Astrocyte (in vitro differentiated cells and primary cell): ENCODE measurements around the gene ENOX1. TPM values are rescaled to one million over a fixed set of nuclear protein-coding genes. Genes with fewer than 3 reads are reported as not detected.

Source experiments
- DNase-seq: peaks from one replicate; pipeline ENCODE4 v3.0.0-alpha.2; 2010; ENCODE audit warnings: low read depth
- FAIRE-seq: peaks from 2 replicates; lab custom pipeline; 2011; peaks lifted over from hg19 to GRCh38; lab: Jason Lieb, UNC
- H2AFZ ChIP-seq: 2 replicates; pipeline ENCODE4 v1.6.0; 2012; ENCODE audit warnings: low read depth, low read length, inconsistent platforms
- H3K27ac ChIP-seq: 2 replicates; pipeline ENCODE4 v1.5.1; 2011; ENCODE audit warnings: low read depth, low read length, inconsistent platforms
- H3K27me3 ChIP-seq: 2 replicates; pipeline ENCODE4 v1.6.0; 2011; ENCODE audit warnings: low read length, inconsistent platforms; ENCODE audit not compliant: insufficient read depth
- H3K36me3 ChIP-seq: 2 replicates; pipeline ENCODE4 v1.5.1; 2011; ENCODE audit warnings: low read length, inconsistent platforms; ENCODE audit not compliant: insufficient read depth
- H3K4me1 ChIP-seq: 2 replicates; pipeline ENCODE4 v1.5.1; 2011; ENCODE audit warnings: low read length, inconsistent platforms; ENCODE audit not compliant: insufficient read depth
- H3K4me2 ChIP-seq: 2 replicates; pipeline ENCODE4 v1.6.0; 2012; ENCODE audit warnings: low read length, inconsistent platforms
- H3K4me3 ChIP-seq: 2 replicates; pipeline ENCODE4 v1.5.1; 2011; ENCODE audit warnings: low read depth, mild to moderate bottlenecking, low read length, inconsistent platforms; ENCODE audit not compliant: insufficient read depth
- H3K79me2 ChIP-seq: 2 replicates; pipeline ENCODE4 v1.6.0; 2012; ENCODE audit warnings: mild to moderate bottlenecking, low read length, inconsistent platforms; ENCODE audit not compliant: insufficient read depth
- H3K9ac ChIP-seq: 2 replicates; pipeline ENCODE4 v1.6.0; 2012; ENCODE audit warnings: mild to moderate bottlenecking, low read length, inconsistent platforms
- H3K9me3 ChIP-seq: 2 replicates; pipeline ENCODE4 v1.5.1; 2012; ENCODE audit warnings: low read depth, mild to moderate bottlenecking, low read length, inconsistent platforms; ENCODE audit not compliant: insufficient read depth
- H4K20me1 ChIP-seq: 2 replicates; pipeline ENCODE4 v1.6.0; 2012; ENCODE audit warnings: low read length, inconsistent platforms; ENCODE audit not compliant: insufficient read depth
- H3K27ac Mint-ChIP-seq: one replicate; pipeline ENCODE4 v1.8.0; 2021; ENCODE audit warnings: mild to moderate bottlenecking, mixed read lengths; ENCODE audit not compliant: unreplicated experiment
- H3K27me3 Mint-ChIP-seq: one replicate; pipeline ENCODE4 v1.8.0; 2021; ENCODE audit warnings: low read depth, mixed read lengths; ENCODE audit not compliant: unreplicated experiment
- H3K36me3 Mint-ChIP-seq: one replicate; pipeline ENCODE4 v1.8.0; 2021; ENCODE audit warnings: low read depth, mixed read lengths; ENCODE audit not compliant: unreplicated experiment
- H3K4me1 Mint-ChIP-seq: one replicate; pipeline ENCODE4 v1.8.0; 2021; ENCODE audit warnings: low read depth, mixed read lengths; ENCODE audit not compliant: unreplicated experiment
- H3K4me3 Mint-ChIP-seq: one replicate; pipeline ENCODE4 v1.8.0; 2021; ENCODE audit warnings: mild to moderate bottlenecking, moderate library complexity, mixed read lengths; ENCODE audit not compliant: unreplicated experiment
- H3K9me3 Mint-ChIP-seq: one replicate; pipeline ENCODE4 v1.8.0; 2021; ENCODE audit warnings: mild to moderate bottlenecking, mixed read lengths; ENCODE audit not compliant: unreplicated experiment
- CTCF ChIP-seq: IDR thresholded peaks from 2 replicates; pipeline ENCODE4 v1.5.1; 2011; ENCODE audit warnings: low read depth, mild to moderate bottlenecking, inconsistent platforms, low read length, moderate library complexity; ENCODE audit not compliant: insufficient read depth
- EZH2 ChIP-seq: IDR thresholded peaks from 2 replicates; pipeline ENCODE4 v1.6.1; 2012; ENCODE audit warnings: mild to moderate bottlenecking, low read length, inconsistent platforms; ENCODE audit not compliant: insufficient read depth
- total RNA-seq: library from RNA; stranded (reverse); gene quantifications from 2 replicates; pipeline ENCODE4 v1.2.1, GENCODE V29; 2021

The ENOX1 gene
- total RNA-seq, 1 donor from 2014 or later: 2.3 TPM

- Mint-ChIP-seq H3K4me1 (peaks cover 13% of the 10 kb centered on the region), H3K4me3 (no peak overlapping the region), H3K9me3 (no peaks in the 10 kb centered on the region), H3K36me3 (peaks cover 2% of the 10 kb centered on the region), H3K27me3 (peaks cover 2% of the 10 kb centered on the region), H3K27ac (no peak overlapping the region)
- H3K4me1 ChIP-seq: peaks cover 11% of the 10 kb centered on the region
- FAIRE-seq (no peak), DNase-seq (peak; percentile 37)
- H3K4me2 ChIP-seq: no peak overlapping the region
- H3K9ac ChIP-seq: no peak overlapping the region
- H2AFZ ChIP-seq: no peak overlapping the region
- H3K4me3 ChIP-seq: no peak overlapping the region
- no peaks in the 10 kb centered on the region for H3K79me2 ChIP-seq
- H3K36me3 ChIP-seq: no peaks in the 10 kb centered on the region
- no peak overlapping the region for H3K27ac ChIP-seq
- no peak for TF ChIP-seq CTCF
- no peak for TF ChIP-seq EZH2
- H4K20me1 ChIP-seq: no peaks in the 10 kb centered on the region
- H3K9me3 ChIP-seq: no peaks in the 10 kb centered on the region
- no peaks in the 10 kb centered on the region for H3K27me3 ChIP-seq
Observed at GRCh38 chr13:43346427-43346826, 440.3 kb downstream of the ENOX1 start.

- Histone ChIP-seq H2AFZ (no peak overlapping the region), H3K4me1 (peaks cover 10% of the 10 kb centered on the region), H3K4me2 (no peak overlapping the region), H3K9me3 (no peaks in the 10 kb centered on the region), H3K27ac (no peak overlapping the region), H3K36me3 (no peaks in the 10 kb centered on the region), H3K27me3 (no peaks in the 10 kb centered on the region), H3K79me2 (no peaks in the 10 kb centered on the region), H3K4me3 (no peak overlapping the region), H4K20me1 (no peaks in the 10 kb centered on the region), H3K9ac (no peak overlapping the region)
- H3K4me3 Mint-ChIP-seq: no peak overlapping the region
- H3K27me3 Mint-ChIP-seq: peaks cover 2% of the 10 kb centered on the region
- H3K9me3 Mint-ChIP-seq: no peaks in the 10 kb centered on the region
- TF ChIP-seq CTCF (no peak), EZH2 (no peak)
- H3K4me1 Mint-ChIP-seq: peaks cover 13% of the 10 kb centered on the region
- no peak overlapping the region for H3K27ac Mint-ChIP-seq
- peaks cover 2% of the 10 kb centered on the region for H3K36me3 Mint-ChIP-seq
- DNase-seq: no peak
- FAIRE-seq: no peak
Observed at GRCh38 chr13:43343645-43344044, 443.1 kb downstream of the ENOX1 start.

- H3K4me1 ChIP-seq: no peaks in the 10 kb centered on the region
- no peak overlapping the region for H3K27ac Mint-ChIP-seq
- H3K4me3 Mint-ChIP-seq: no peak overlapping the region
- peaks cover 2% of the 10 kb centered on the region for H3K36me3 Mint-ChIP-seq
- H3K4me3 ChIP-seq: no peak overlapping the region
- H3K9me3 Mint-ChIP-seq: no peaks in the 10 kb centered on the region
- H3K27me3 ChIP-seq: no peaks in the 10 kb centered on the region
- no peak overlapping the region for H2AFZ ChIP-seq
- no peaks in the 10 kb centered on the region for H3K79me2 ChIP-seq
- H3K9ac ChIP-seq: no peak overlapping the region
- H4K20me1 ChIP-seq: no peaks in the 10 kb centered on the region
- H3K27ac ChIP-seq: no peak overlapping the region
- TF ChIP-seq EZH2 (no peak), CTCF (no peak)
- no peaks in the 10 kb centered on the region for H3K36me3 ChIP-seq
- FAIRE-seq (peak; percentile 29), DNase-seq (no peak)
- H3K9me3 ChIP-seq: no peaks in the 10 kb centered on the region
- no peaks in the 10 kb centered on the region for H3K4me1 Mint-ChIP-seq
- no peak overlapping the region for H3K4me2 ChIP-seq
- H3K27me3 Mint-ChIP-seq: peaks cover 12% of the 10 kb centered on the region
Observed at GRCh38 chr13:43339805-43340550, 446.8 kb downstream of the ENOX1 start.
